OCI-LY7 (cell line): ENCODE data around the gene LONP1. TPM values are rescaled to one million over a fixed set of nuclear protein-coding genes. Genes with fewer than 3 reads are reported as not detected.

Experiments used
- BruUV-seq: library from RNA; stranded (reverse); fragments of 400-500 nt; replicated peaks from 2 replicates; lab custom pipeline; 2021; lab: Mats Ljungman, UMichigan
- CTCF ChIA-PET: fragments of 300-600 bp; sonication (Branson Sonifier 250); formaldehyde crosslinking; loops from one replicate; lab custom pipeline; 2022; ENCODE audit warnings: antibody characterized with exemption; ENCODE audit not compliant: unreplicated experiment; lab: Charles Lee
- POLR2A ChIA-PET: fragments of 300-600 bp; sonication (Branson Sonifier 250); formaldehyde crosslinking; loops from one replicate; lab custom pipeline; 2022; ENCODE audit warnings: antibody characterized with exemption; lab: Charles Lee
- DNase-seq: peaks from one replicate; pipeline ENCODE4 v3.0.0-alpha.2; 2015; ENCODE audit warnings: low spot score
- H2AFZ ChIP-seq: fragments of 200-600 bp; sonication (generic), shearing (Covaris generic); 2 replicates; pipeline ENCODE4 v1.6.1; 2014; ENCODE audit warnings: mild to moderate bottlenecking, antibody characterized with exemption, low read length, moderate library complexity
- H3K27ac ChIP-seq: fragments of 200-600 bp; sonication (generic); 2 replicates; pipeline ENCODE4 v1.5.1; 2014; ENCODE audit warnings: mixed run types, low read depth, mild to moderate bottlenecking, moderate library complexity, low read length, inconsistent platforms; ENCODE audit not compliant: poor library complexity, severe bottlenecking
- H3K36me3 ChIP-seq: fragments of 200-600 bp; sonication (generic); 2 replicates; pipeline ENCODE4 v1.6.1; 2014; ENCODE audit warnings: mild to moderate bottlenecking, antibody characterized with exemption, low read length, moderate library complexity, mixed read lengths; ENCODE audit not compliant: insufficient read depth
- H3K4me1 ChIP-seq: fragments of 200-600 bp; sonication (generic); 2 replicates; pipeline ENCODE4 v1.5.1; 2014; ENCODE audit warnings: mild to moderate bottlenecking, low read length; ENCODE audit not compliant: insufficient read depth, poor library complexity, severe bottlenecking
- H3K4me2 ChIP-seq: fragments of 200-600 bp; sonication (generic); 2 replicates; pipeline ENCODE4 v1.6.1; 2014; ENCODE audit warnings: mild to moderate bottlenecking, low read length
- H3K4me3 ChIP-seq: fragments of 200-600 bp; sonication (generic); 2 replicates; pipeline ENCODE4 v1.5.1; 2014; ENCODE audit warnings: mild to moderate bottlenecking, low read depth, low read length; ENCODE audit not compliant: poor library complexity, severe bottlenecking
- H3K79me2 ChIP-seq: fragments of 200-600 bp; sonication (generic); 2 replicates; pipeline ENCODE4 v1.6.1; 2016; ENCODE audit warnings: low read depth, mild to moderate bottlenecking, low read length, moderate library complexity, mixed read lengths; ENCODE audit not compliant: insufficient read depth
- H3K9me2 ChIP-seq: fragments of 200-600 bp; sonication (generic); 2 replicates; pipeline ENCODE4 v1.6.1; 2016; ENCODE audit warnings: mild to moderate bottlenecking, low read length, mixed read lengths; ENCODE audit not compliant: insufficient read depth
- H3K9me3 ChIP-seq: fragments of 200-600 bp; sonication (generic); 2 replicates; pipeline ENCODE4 v1.6.1; 2014; ENCODE audit warnings: mild to moderate bottlenecking, mixed run types, low read length, mixed read lengths
- H4K20me1 ChIP-seq: fragments of 200-600 bp; sonication (generic); 2 replicates; pipeline ENCODE4 v1.6.1; 2014; ENCODE audit warnings: mild to moderate bottlenecking, antibody characterized with exemption, low read length, moderate library complexity, mixed read lengths; ENCODE audit not compliant: insufficient read depth
- EZH2phosphoT487 ChIP-seq: fragments of 200-600 bp; sonication (generic); IDR thresholded peaks from 2 replicates; pipeline ENCODE4 v1.6.1; 2018; ENCODE audit warnings: low read depth, borderline replicate concordance, mild to moderate bottlenecking, mixed run types, antibody characterized with exemption, low read length, moderate library complexity, mixed read lengths
- intact Hi-C: fragments of 100-400 bp; cut with micrococcal nuclease; formaldehyde crosslinking; loops from one replicate; pipeline ENCODE4 v1.10.0; 2022; ENCODE audit not compliant: unreplicated experiment
- total RNA-seq, 2 experiments: library from RNA; depleted of rRNA in 1 of 2; stranded (reverse); fragments of >200 nt in 1 of 2; shearing (Covaris generic) in 1 of 2; gene quantifications; 2 replicates each; pipeline ENCODE4 v1.2.3, GENCODE V29; 2014 to 2022
- TF ChIP-seq, protein P1 (sequence below): fragments of 200-600 bp; sonication (generic); conservative IDR thresholded peaks from 2 replicates; pipeline ENCODE4 v1.5.1; 2014; ENCODE audit warnings: mild to moderate bottlenecking, antibody characterized with exemption, low read length, moderate library complexity, mixed read lengths

The LONP1 gene
- total RNA-seq, 2 experiments from 2014 or later = 170 to 280 TPM

DNA sequence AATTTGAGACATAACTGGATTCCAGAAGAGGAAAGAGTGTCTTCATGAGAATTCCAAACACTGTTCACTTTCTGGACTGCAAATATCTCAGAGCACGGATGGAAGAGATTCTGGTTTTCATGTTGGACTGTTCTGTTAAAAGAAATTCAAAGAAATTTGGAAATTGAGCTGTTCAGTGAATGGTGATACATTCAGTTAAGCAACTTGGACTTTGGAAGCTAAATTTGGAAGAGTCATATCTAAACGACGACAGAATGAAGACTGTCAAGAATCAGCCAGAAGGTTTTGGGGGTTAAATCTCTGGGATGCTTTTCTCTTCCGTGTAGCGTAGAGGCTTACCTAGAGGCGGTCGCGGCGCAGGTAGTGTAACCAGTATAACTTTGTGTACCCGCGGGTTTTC lies 71.5 kb downstream of the LONP1 start:
- TF ChIP-seq EZH2phosphoT487 = no peak
- TF ChIP-seq, protein P1, sequence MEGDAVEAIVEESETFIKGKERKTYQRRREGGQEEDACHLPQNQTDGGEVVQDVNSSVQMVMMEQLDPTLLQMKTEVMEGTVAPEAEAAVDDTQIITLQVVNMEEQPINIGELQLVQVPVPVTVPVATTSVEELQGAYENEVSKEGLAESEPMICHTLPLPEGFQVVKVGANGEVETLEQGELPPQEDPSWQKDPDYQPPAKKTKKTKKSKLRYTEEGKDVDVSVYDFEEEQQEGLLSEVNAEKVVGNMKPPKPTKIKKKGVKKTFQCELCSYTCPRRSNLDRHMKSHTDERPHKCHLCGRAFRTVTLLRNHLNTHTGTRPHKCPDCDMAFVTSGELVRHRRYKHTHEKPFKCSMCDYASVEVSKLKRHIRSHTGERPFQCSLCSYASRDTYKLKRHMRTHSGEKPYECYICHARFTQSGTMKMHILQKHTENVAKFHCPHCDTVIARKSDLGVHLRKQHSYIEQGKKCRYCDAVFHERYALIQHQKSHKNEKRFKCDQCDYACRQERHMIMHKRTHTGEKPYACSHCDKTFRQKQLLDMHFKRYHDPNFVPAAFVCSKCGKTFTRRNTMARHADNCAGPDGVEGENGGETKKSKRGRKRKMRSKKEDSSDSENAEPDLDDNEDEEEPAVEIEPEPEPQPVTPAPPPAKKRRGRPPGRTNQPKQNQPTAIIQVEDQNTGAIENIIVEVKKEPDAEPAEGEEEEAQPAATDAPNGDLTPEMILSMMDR = no peak
- H4K20me1 ChIP-seq = peaks cover 22% of the 10 kb centered on the region
- no peak overlapping the region for H3K27ac ChIP-seq
- ChIA-PET POLR2A (no interaction called here), CTCF (no interaction called here)
- no peak overlapping the region for H3K4me3 ChIP-seq
- intact Hi-C loops = no loop called here
- no TSS peak for BruUV-seq
- no peaks in the 10 kb centered on the region for H3K9me3 ChIP-seq
- H3K36me3 ChIP-seq = peaks cover 93% of the 10 kb centered on the region
- DNase-seq = no peak
- H2AFZ ChIP-seq = no peak overlapping the region
- no peak overlapping the region for H3K4me2 ChIP-seq
- H3K4me1 ChIP-seq = no peaks in the 10 kb centered on the region
- no peaks in the 10 kb centered on the region for H3K9me2 ChIP-seq
- H3K79me2 ChIP-seq = peaks cover 29% of the 10 kb centered on the region

GRCh38 chr19:5646703-5647102 lies 73.2 kb downstream of the LONP1 start:
- peaks cover 23% of the 10 kb centered on the region for H4K20me1 ChIP-seq
- no peaks in the 10 kb centered on the region for H3K9me3 ChIP-seq
- POLR2A ChIA-PET = no interaction called here
- no peak overlapping the region for H3K4me2 ChIP-seq
- no peak overlapping the region for H3K4me3 ChIP-seq
- DNase-seq = no peak
- H2AFZ ChIP-seq = no peak overlapping the region
- CTCF ChIA-PET = no interaction called here
- no TSS peak for BruUV-seq
- peaks cover 93% of the 10 kb centered on the region for H3K36me3 ChIP-seq
- H3K27ac ChIP-seq = no peak overlapping the region
- intact Hi-C loops = no loop called here
- TF ChIP-seq EZH2phosphoT487 = no peak
- TF ChIP-seq, protein P1 = no peak
- no peaks in the 10 kb centered on the region for H3K4me1 ChIP-seq
- H3K79me2 ChIP-seq = peaks cover 47% of the 10 kb centered on the region
- no peaks in the 10 kb centered on the region for H3K9me2 ChIP-seq

DNA sequence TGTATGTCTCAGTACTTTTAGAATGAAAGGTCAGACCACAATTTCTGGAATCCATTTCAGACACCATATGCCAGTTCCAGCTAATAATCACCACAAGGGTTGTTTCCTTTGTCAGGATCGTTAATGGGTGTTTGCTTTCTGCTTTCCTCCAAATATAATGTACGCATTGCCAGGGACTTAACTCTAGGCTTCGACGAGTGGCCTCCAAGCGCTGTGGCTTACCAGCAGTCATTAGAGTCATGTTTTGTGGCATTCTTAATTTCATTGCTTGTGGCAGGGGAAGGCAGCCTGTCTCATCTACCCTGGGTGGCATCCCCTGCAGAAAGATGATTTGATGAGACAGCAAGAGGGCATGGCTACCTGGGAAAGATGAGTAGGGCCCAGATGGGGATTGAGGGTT lies 74.5 kb downstream of the LONP1 start:
- Histone ChIP-seq H3K9me2 (no peaks in the 10 kb centered on the region), H3K9me3 (no peaks in the 10 kb centered on the region), H3K4me1 (no peaks in the 10 kb centered on the region), H3K4me2 (no peak overlapping the region), H3K27ac (no peak overlapping the region), H3K4me3 (no peak overlapping the region), H2AFZ (no peak overlapping the region), H3K79me2 (peaks cover 60% of the 10 kb centered on the region), H3K36me3 (peaks cover 92% of the 10 kb centered on the region), H4K20me1 (peaks cover 23% of the 10 kb centered on the region)
- no peak for DNase-seq
- TF ChIP-seq EZH2phosphoT487 = no peak
- TF ChIP-seq, protein P1 = no peak
- CTCF ChIA-PET = no interaction called here
- intact Hi-C loops = no loop called here
- POLR2A ChIA-PET = no interaction called here
- no TSS peak for BruUV-seq
